HepG2 (cell line): ENCODE data around the gene CNIH3.

ENCODE experiments used
- EZH2 ChIP-seq: conservative IDR thresholded peaks from 2 replicates; pipeline ENCODE4 v1.6.1; 2012; ENCODE audit warnings: mild to moderate bottlenecking, low read depth, low read length, moderate library complexity
- HDAC6 ChIP-seq: fragments of 200-600 bp; sonication (generic); IDR thresholded peaks from 2 replicates; pipeline ENCODE4 v1.7.0; 2017; ENCODE audit warnings: mild to moderate bottlenecking, antibody characterized with exemption, low read length, low read depth
- HNF4A ChIP-seq: sonication (generic); formaldehyde crosslinking; IDR thresholded peaks from 2 replicates; pipeline ENCODE4 v1.4.0; 2020; ENCODE audit warnings: missing genetic modification reagents
- KDM1A ChIP-seq: IDR thresholded peaks from 2 replicates; pipeline ENCODE4 v1.6.1; 2016; ENCODE audit warnings: missing compliant biosample characterization
- NR2F2 ChIP-seq: IDR thresholded peaks from 2 replicates; pipeline ENCODE4 v1.6.1; 2012; ENCODE audit warnings: low read depth, inconsistent platforms, borderline replicate concordance
- POLR2A ChIP-seq, 2 experiments: IDR thresholded peaks; 2 replicates each; pipeline ENCODE4 v1.6.1; 2011; ENCODE audit warnings: low read depth in 2 of 2, low read length in 2 of 2, mild to moderate bottlenecking in 1 of 2, moderate library complexity in 1 of 2; ENCODE audit not compliant: insufficient read depth in 1 of 2
- RXRA ChIP-seq: sonication (generic); formaldehyde crosslinking; IDR thresholded peaks from 2 replicates; pipeline ENCODE4 v1.5.1; 2020; ENCODE audit warnings: missing genetic modification reagents
- TF ChIP-seq, protein P1 (sequence below), 2 experiments: sonication (generic) in 1 of 2; formaldehyde crosslinking in 1 of 2; IDR thresholded peaks; 2 replicates each; pipeline versions ENCODE4 v1.5.1 to v1.6.1; 2011 to 2020; ENCODE audit warnings: borderline replicate concordance in 1 of 2, low read depth in 1 of 2, low read length in 1 of 2, mild to moderate bottlenecking in 1 of 2, missing genetic modification reagents in 1 of 2, moderate library complexity in 1 of 2
- TF ChIP-seq, protein P2 (sequence below): sonication (generic); formaldehyde crosslinking; IDR thresholded peaks from 2 replicates; pipeline ENCODE4 v1.5.0; 2020; ENCODE audit warnings: mild to moderate bottlenecking, missing genetic modification reagents, moderate library complexity

DNA sequence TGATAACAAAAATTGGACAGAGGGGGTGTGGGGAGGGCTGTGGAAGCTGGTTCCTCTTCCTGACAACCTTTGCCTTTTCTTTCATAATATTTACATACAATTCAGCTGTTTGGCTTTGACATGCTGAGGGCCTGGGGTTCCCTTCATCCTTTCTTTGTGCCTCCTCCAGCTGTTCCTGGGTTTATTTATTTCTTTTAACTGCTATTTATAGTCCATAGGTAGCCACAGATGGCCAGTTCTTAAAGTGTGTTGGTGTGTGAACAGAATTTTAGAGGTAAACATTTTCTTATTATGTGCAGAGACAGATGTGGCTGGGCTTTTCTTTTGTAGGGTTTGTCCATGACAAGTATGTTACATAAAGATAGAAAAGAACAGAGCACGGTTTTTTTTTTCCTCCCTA, 34.1 kb upstream of the CNIH3 start:
- TF ChIP-seq HNF4A (CRISPR knock-in tag) (no peak), NR2F2 (no peak), RXRA (CRISPR knock-in tag) (no peak), EZH2 (no peak), KDM1A (no peak), HDAC6 (no peak), POLR2A (IDR thresholded peaks at IDR 0.05; ENCODE audit: insufficient read depth in 1 of 2, low read depth in 2 of 2, low read length in 2 of 2) (no peak)
- TF ChIP-seq, protein P1, sequence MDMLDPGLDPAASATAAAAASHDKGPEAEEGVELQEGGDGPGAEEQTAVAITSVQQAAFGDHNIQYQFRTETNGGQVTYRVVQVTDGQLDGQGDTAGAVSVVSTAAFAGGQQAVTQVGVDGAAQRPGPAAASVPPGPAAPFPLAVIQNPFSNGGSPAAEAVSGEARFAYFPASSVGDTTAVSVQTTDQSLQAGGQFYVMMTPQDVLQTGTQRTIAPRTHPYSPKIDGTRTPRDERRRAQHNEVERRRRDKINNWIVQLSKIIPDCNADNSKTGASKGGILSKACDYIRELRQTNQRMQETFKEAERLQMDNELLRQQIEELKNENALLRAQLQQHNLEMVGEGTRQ (IDR thresholded peaks at IDR 0.05; ENCODE audit: low read depth, low read length) = no peak
- TF ChIP-seq, protein P1 (CRISPR knock-in tag; IDR thresholded peaks at IDR 0.05; ENCODE audit: borderline replicate concordance) = no peak
- TF ChIP-seq, protein P2, sequence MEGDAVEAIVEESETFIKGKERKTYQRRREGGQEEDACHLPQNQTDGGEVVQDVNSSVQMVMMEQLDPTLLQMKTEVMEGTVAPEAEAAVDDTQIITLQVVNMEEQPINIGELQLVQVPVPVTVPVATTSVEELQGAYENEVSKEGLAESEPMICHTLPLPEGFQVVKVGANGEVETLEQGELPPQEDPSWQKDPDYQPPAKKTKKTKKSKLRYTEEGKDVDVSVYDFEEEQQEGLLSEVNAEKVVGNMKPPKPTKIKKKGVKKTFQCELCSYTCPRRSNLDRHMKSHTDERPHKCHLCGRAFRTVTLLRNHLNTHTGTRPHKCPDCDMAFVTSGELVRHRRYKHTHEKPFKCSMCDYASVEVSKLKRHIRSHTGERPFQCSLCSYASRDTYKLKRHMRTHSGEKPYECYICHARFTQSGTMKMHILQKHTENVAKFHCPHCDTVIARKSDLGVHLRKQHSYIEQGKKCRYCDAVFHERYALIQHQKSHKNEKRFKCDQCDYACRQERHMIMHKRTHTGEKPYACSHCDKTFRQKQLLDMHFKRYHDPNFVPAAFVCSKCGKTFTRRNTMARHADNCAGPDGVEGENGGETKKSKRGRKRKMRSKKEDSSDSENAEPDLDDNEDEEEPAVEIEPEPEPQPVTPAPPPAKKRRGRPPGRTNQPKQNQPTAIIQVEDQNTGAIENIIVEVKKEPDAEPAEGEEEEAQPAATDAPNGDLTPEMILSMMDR = no peak
